ENCODE measurements around the gene ATL2. TPM values are rescaled to one million over a fixed set of nuclear protein-coding genes. Genes with fewer than 3 reads are reported as not detected.
"Not testable (repeated sequence)": the region's sequence is repeated elsewhere in the genome, so short reads cannot be mapped to it uniquely, and the experiment has no call there.

Gene ATL2
- total RNA-seq, 1 donor from 2014 or later, result 43.2 TPM

GRCh38 chr2:38260469-38260868 lies 116.6 kb downstream of the ATL2 start:
- DNase-seq (no peak), ATAC-seq (ENCODE audit: low read depth) (no peak)
- ChIA-PET CTCF (no interaction called here), POLR2A (no interaction called here)
- Mint-ChIP-seq H3K36me3 (ENCODE audit: low read depth) (no peaks in the 10 kb centered on the region), H3K27me3 (peaks cover 22% of the 10 kb centered on the region), H3K27ac (no peak overlapping the region), H3K9me3 (no peaks in the 10 kb centered on the region), H3K4me3 (no peak overlapping the region), H3K4me1 (no peaks in the 10 kb centered on the region)
- intact Hi-C loops (cut with micrococcal nuclease), result no loop called here
- no peak for TF ChIP-seq CTCF (IDR thresholded peaks at IDR 0.05)

- Mint-ChIP-seq H3K4me1 (no peaks in the 10 kb centered on the region), H3K27me3 (peaks cover 22% of the 10 kb centered on the region)
- no peak for TF ChIP-seq CTCF (IDR thresholded peaks at IDR 0.05)
Observed at GRCh38 chr2:38259311-38259710, 117.8 kb downstream of the ATL2 start.

DNA sequence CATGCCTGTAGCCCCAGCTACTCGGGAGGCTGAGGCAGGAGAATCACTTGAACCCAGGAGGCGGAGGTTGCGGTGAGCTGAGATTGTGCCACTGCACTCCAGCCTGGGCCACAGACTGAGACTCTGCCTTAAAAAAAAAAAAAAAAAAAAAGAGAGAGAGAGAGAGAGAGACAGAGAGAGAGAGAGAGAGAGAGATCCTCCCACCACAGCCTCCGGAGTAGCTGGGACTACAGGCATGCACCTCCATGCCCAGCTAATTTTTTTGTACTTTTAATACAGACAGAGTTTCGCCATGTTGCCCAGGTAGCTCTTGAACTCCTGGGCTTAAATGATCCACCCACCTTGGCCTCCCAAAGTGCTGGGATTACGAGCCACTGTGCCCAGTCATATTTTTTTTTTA lies 119.4 kb downstream of the ATL2 start:
- CTCF ChIA-PET; H3K9me3 Mint-ChIP-seq; POLR2A ChIA-PET; DNase-seq; H3K4me3 Mint-ChIP-seq; H3K27ac Mint-ChIP-seq; intact Hi-C loops (cut with micrococcal nuclease); ATAC-seq (ENCODE audit: low read depth); H3K4me1 Mint-ChIP-seq; H3K36me3 Mint-ChIP-seq (ENCODE audit: low read depth): not testable (repeated sequence)
- H3K27me3 Mint-ChIP-seq, result peaks cover 18% of the 10 kb centered on the region

More at GRCh38 chr2:38259311-38259710, 117.8 kb downstream of the ATL2 start:
- ChIA-PET POLR2A (no interaction called here), CTCF (no interaction called here)
- DNase-seq (no peak), ATAC-seq (ENCODE audit: low read depth) (no peak)
- no peaks in the 10 kb centered on the region for H3K9me3 Mint-ChIP-seq
- intact Hi-C loops (cut with micrococcal nuclease), result no loop called here
- no peak overlapping the region for H3K4me3 Mint-ChIP-seq
- H3K27ac Mint-ChIP-seq, result no peak overlapping the region
- H3K36me3 Mint-ChIP-seq (ENCODE audit: low read depth), result no peaks in the 10 kb centered on the region

GRCh38 chr2:38256610-38257009 lies 120.5 kb downstream of the ATL2 start:
- Mint-ChIP-seq H3K27me3 (peaks cover 15% of the 10 kb centered on the region), H3K27ac (no peak overlapping the region), H3K9me3 (no peaks in the 10 kb centered on the region), H3K36me3 (ENCODE audit: low read depth) (no peaks in the 10 kb centered on the region), H3K4me3 (no peak overlapping the region), H3K4me1 (no peaks in the 10 kb centered on the region)
- no peak for TF ChIP-seq CTCF (IDR thresholded peaks at IDR 0.05)
- intact Hi-C loops (cut with micrococcal nuclease), result no loop called here
- ATAC-seq (ENCODE audit: low read depth), result no peak
- POLR2A ChIA-PET, result no interaction called here
- no peak for DNase-seq
- CTCF ChIA-PET, result no interaction called here

GRCh38 chr2:38255211-38255610 lies 121.9 kb downstream of the ATL2 start:
- TF ChIP-seq CTCF (IDR thresholded peaks at IDR 0.05), result no peak
- ATAC-seq (ENCODE audit: low read depth) (no peak), DNase-seq (no peak)
- Mint-ChIP-seq H3K36me3 (ENCODE audit: low read depth) (no peaks in the 10 kb centered on the region), H3K9me3 (no peaks in the 10 kb centered on the region), H3K27ac (no peak overlapping the region), H3K4me3 (no peak overlapping the region), H3K4me1 (no peaks in the 10 kb centered on the region), H3K27me3 (peaks cover 12% of the 10 kb centered on the region)
- intact Hi-C loops (cut with micrococcal nuclease), result no loop called here
- POLR2A ChIA-PET, result no interaction called here
- CTCF ChIA-PET, result no interaction called here

- intact Hi-C loops (cut with micrococcal nuclease), result no loop called here
- H3K27me3 Mint-ChIP-seq, result peaks cover 12% of the 10 kb centered on the region
- TF ChIP-seq CTCF (IDR thresholded peaks at IDR 0.05), result no peak
- ATAC-seq (ENCODE audit: low read depth) (no peak), DNase-seq (no peak)
- H3K9me3 Mint-ChIP-seq, result no peaks in the 10 kb centered on the region
- ChIA-PET POLR2A (no interaction called here), CTCF (no interaction called here)
- no peak overlapping the region for H3K27ac Mint-ChIP-seq
- H3K4me3 Mint-ChIP-seq, result no peak overlapping the region
- no peaks in the 10 kb centered on the region for H3K36me3 Mint-ChIP-seq (ENCODE audit: low read depth)
- no peaks in the 10 kb centered on the region for H3K4me1 Mint-ChIP-seq
Observed at GRCh38 chr2:38254796-38255195, 122.3 kb downstream of the ATL2 start.
